ENCODE measurements around the gene MAPKAPK2.
"Not testable (repeated sequence)": the region's sequence is repeated elsewhere in the genome, so short reads cannot be mapped to it uniquely, and the experiment has no call there.

The MAPKAPK2 gene

GRCh38 chr1:206741142-206741701, 56.5 kb downstream of the MAPKAPK2 start:
- H3K4me1 Mint-ChIP-seq, result peaks cover 91% of the 10 kb centered on the region
- H3K27ac Mint-ChIP-seq, result peak overlapping the region; percentile 65
- ATAC-seq, result no peak
- H3K36me3 Mint-ChIP-seq, result peaks cover 21% of the 10 kb centered on the region
- DNase-seq (ENCODE audit: low spot score in 2 of 2), result no peak
- no peaks in the 10 kb centered on the region for H3K9me3 Mint-ChIP-seq
- H3K4me3 Mint-ChIP-seq, result no peak overlapping the region

- Mint-ChIP-seq H3K9me3 (no peaks in the 10 kb centered on the region), H3K4me3 (peak overlapping the region; percentile 42)
Observed at GRCh38 chr1:206742719-206743383, 58.1 kb downstream of the MAPKAPK2 start.

GRCh38 chr1:206744683-206745082, 60.0 kb downstream of the MAPKAPK2 start:
- Mint-ChIP-seq H3K9me3 (no peaks in the 10 kb centered on the region), H3K36me3 (peaks cover 5% of the 10 kb centered on the region), H3K4me1 (peaks cover 71% of the 10 kb centered on the region), H3K27ac (peak overlapping the region; percentile 17), H3K4me3 (no peak overlapping the region)
- peak; percentile 57 for ATAC-seq
- no peak for DNase-seq (ENCODE audit: low spot score in 2 of 2)

More at GRCh38 chr1:206742719-206743383, 58.1 kb downstream of the MAPKAPK2 start:
- H3K36me3 Mint-ChIP-seq, result peaks cover 6% of the 10 kb centered on the region
- H3K4me1 Mint-ChIP-seq, result peaks cover 80% of the 10 kb centered on the region
- ATAC-seq, result peak; percentile 59
- peak overlapping the region; percentile 61 for H3K27ac Mint-ChIP-seq
- DNase-seq (ENCODE audit: low spot score in 2 of 2), result peak in 1 of 2 donors; percentile 68

GRCh38 chr1:206745301-206745700, 60.6 kb downstream of the MAPKAPK2 start:
- H3K36me3 Mint-ChIP-seq, result peaks cover 5% of the 10 kb centered on the region
- peak overlapping the region; percentile 17 for H3K27ac Mint-ChIP-seq
- no peak for ATAC-seq
- H3K4me1 Mint-ChIP-seq, result peaks cover 66% of the 10 kb centered on the region
- no peak for DNase-seq (ENCODE audit: low spot score in 2 of 2)
- no peak overlapping the region for H3K4me3 Mint-ChIP-seq
- no peaks in the 10 kb centered on the region for H3K9me3 Mint-ChIP-seq

GRCh38 chr1:206748348-206749030, 63.8 kb downstream of the MAPKAPK2 start:
- Mint-ChIP-seq H3K27ac (no peak overlapping the region), H3K36me3 (no peaks in the 10 kb centered on the region), H3K4me3 (no peak overlapping the region), H3K4me1 (peaks cover 43% of the 10 kb centered on the region), H3K9me3 (no peaks in the 10 kb centered on the region)
- DNase-seq (ENCODE audit: low spot score in 2 of 2), result no peak
- ATAC-seq, result no peak

GRCh38 chr1:206751891-206752290, 67.2 kb downstream of the MAPKAPK2 start:
- DNase-seq (ENCODE audit: low spot score in 2 of 2) (no peak), ATAC-seq (no peak)
- Mint-ChIP-seq H3K27ac (no peak overlapping the region), H3K9me3 (no peaks in the 10 kb centered on the region), H3K4me3 (no peak overlapping the region), H3K36me3 (no peaks in the 10 kb centered on the region), H3K4me1 (peaks cover 34% of the 10 kb centered on the region)

- H3K4me3 Mint-ChIP-seq, result no peak overlapping the region
- H3K27ac Mint-ChIP-seq, result no peak overlapping the region
- H3K4me1 Mint-ChIP-seq, result peaks cover 34% of the 10 kb centered on the region
- no peaks in the 10 kb centered on the region for H3K36me3 Mint-ChIP-seq
- DNase-seq (ENCODE audit: low spot score in 2 of 2), result no peak
- ATAC-seq, result no peak
- H3K9me3 Mint-ChIP-seq, result no peaks in the 10 kb centered on the region
Observed at GRCh38 chr1:206752481-206752880, 67.8 kb downstream of the MAPKAPK2 start.

- H3K36me3 Mint-ChIP-seq, result no peaks in the 10 kb centered on the region
- DNase-seq (ENCODE audit: low spot score in 2 of 2), result no peak
- H3K4me3 Mint-ChIP-seq, result no peak overlapping the region
- H3K27ac Mint-ChIP-seq, result no peak overlapping the region
- ATAC-seq, result no peak
- H3K9me3 Mint-ChIP-seq, result no peaks in the 10 kb centered on the region
- peaks cover 33% of the 10 kb centered on the region for H3K4me1 Mint-ChIP-seq
Observed at GRCh38 chr1:206753141-206753540, 68.4 kb downstream of the MAPKAPK2 start.

- DNase-seq (ENCODE audit: low spot score in 2 of 2), result no peak
Observed at GRCh38 chr1:206754011-206754410, 69.3 kb downstream of the MAPKAPK2 start.

GRCh38 chr1:206757524-206758266, 73.0 kb downstream of the MAPKAPK2 start:
- peak; percentile 98 for ATAC-seq
- H3K4me3 Mint-ChIP-seq, result no peak overlapping the region
- no peaks in the 10 kb centered on the region for H3K9me3 Mint-ChIP-seq
- H3K27ac Mint-ChIP-seq, result no peak overlapping the region
- H3K4me1 Mint-ChIP-seq, result peaks cover 21% of the 10 kb centered on the region
- H3K36me3 Mint-ChIP-seq, result no peaks in the 10 kb centered on the region
- DNase-seq (ENCODE audit: low spot score in 2 of 2), result no peak

More at GRCh38 chr1:206754011-206754410, 69.3 kb downstream of the MAPKAPK2 start:
- Mint-ChIP-seq H3K4me1 (peaks cover 25% of the 10 kb centered on the region), H3K4me3 (no peak overlapping the region), H3K36me3 (no peaks in the 10 kb centered on the region), H3K9me3 (no peaks in the 10 kb centered on the region), H3K27ac (no peak overlapping the region)
- no peak for ATAC-seq

GRCh38 chr1:206760590-206760989, 75.9 kb downstream of the MAPKAPK2 start:
- DNase-seq (ENCODE audit: low spot score in 2 of 2) (no peak), ATAC-seq (no peak)
- no peak overlapping the region for H3K4me3 Mint-ChIP-seq
- no peaks in the 10 kb centered on the region for H3K36me3 Mint-ChIP-seq
- H3K4me1 Mint-ChIP-seq, result peaks cover 25% of the 10 kb centered on the region
- no peaks in the 10 kb centered on the region for H3K9me3 Mint-ChIP-seq
- no peak overlapping the region for H3K27ac Mint-ChIP-seq

- no peak for DNase-seq (ENCODE audit: low spot score in 2 of 2)
- ATAC-seq, result no peak
- H3K4me3 Mint-ChIP-seq, result no peak overlapping the region
Observed at GRCh38 chr1:206761159-206761768, 76.6 kb downstream of the MAPKAPK2 start.

GRCh38 chr1:206762741-206763364, 78.1 kb downstream of the MAPKAPK2 start:
- H3K27ac Mint-ChIP-seq; ATAC-seq; H3K36me3 Mint-ChIP-seq; DNase-seq (ENCODE audit: low spot score in 2 of 2); H3K4me3 Mint-ChIP-seq; H3K9me3 Mint-ChIP-seq: not testable (repeated sequence)
- H3K4me1 Mint-ChIP-seq, result peaks cover 37% of the 10 kb centered on the region

More at GRCh38 chr1:206761159-206761768, 76.6 kb downstream of the MAPKAPK2 start:
- Mint-ChIP-seq H3K27ac (no peak overlapping the region), H3K4me1 (peaks cover 29% of the 10 kb centered on the region), H3K36me3 (peaks cover 3% of the 10 kb centered on the region), H3K9me3 (no peaks in the 10 kb centered on the region)

GRCh38 chr1:206765771-206766170, 81.1 kb downstream of the MAPKAPK2 start:
- Mint-ChIP-seq H3K36me3 (peaks cover 22% of the 10 kb centered on the region), H3K27ac (peak overlapping the region; percentile 2), H3K4me1 (peaks cover 66% of the 10 kb centered on the region), H3K4me3 (peak overlapping the region; percentile 33)
- H3K9me3 Mint-ChIP-seq; DNase-seq (ENCODE audit: low spot score in 2 of 2); ATAC-seq: not testable (repeated sequence)

Data from stimulated activated effector memory CD8-positive, alpha-beta T cell treated with anti-CD3 and anti-CD28 coated beads, Interleukin-12 subunit alpha, Interleukin-12 subunit beta, amount 100 ng/mL, for 72 hours (primary cell).